PC-3 (cell line): ENCODE measurements around the gene SCT. TPM values are rescaled to one million over a fixed set of nuclear protein-coding genes. Genes with fewer than 3 reads are reported as not detected.

Source experiments
- ATAC-seq: fragments of 200-7000 bp; cut with Tn5 transposase; 2 replicates; pipeline ENCODE4 v1.9.1; 2020; ENCODE audit warnings: mild to moderate bottlenecking, moderate library complexity
- BruUV-seq: library from RNA; stranded (reverse); fragments of 400-500 nt; replicated peaks from 2 replicates; lab custom pipeline; 2021; lab: Mats Ljungman, UMichigan
- CTCF ChIA-PET: fragments of 300-600 bp; sonication (Branson Sonifier 250); formaldehyde crosslinking; loops from one replicate; lab custom pipeline; 2022; ENCODE audit warnings: antibody characterized with exemption; lab: Charles Lee
- POLR2A ChIA-PET: fragments of 300-600 bp; sonication (Branson Sonifier 250); formaldehyde crosslinking; loops from one replicate; lab custom pipeline; 2022; ENCODE audit warnings: antibody characterized with exemption; ENCODE audit not compliant: unreplicated experiment; lab: Charles Lee
- DNase-seq: peaks from one replicate; pipeline ENCODE4 v3.0.0-alpha.2; 2015
- H2AFZ ChIP-seq: fragments of 300-600 bp; sonication (generic); 2 replicates; pipeline ENCODE4 v1.6.0; 2016; ENCODE audit warnings: antibody characterized with exemption, low read length
- H3F3A ChIP-seq: fragments of 300-600 bp; sonication (generic); one replicate; pipeline ENCODE4 v1.6.0; 2017; ENCODE audit warnings: antibody characterized with exemption, low read length, control low read depth, mild to moderate bottlenecking; ENCODE audit not compliant: unreplicated experiment
- H3K27ac ChIP-seq: fragments of 300-600 bp; sonication (generic); 2 replicates; pipeline ENCODE4 v1.5.1; 2016; ENCODE audit warnings: mild to moderate bottlenecking, low read length
- H3K27me3 ChIP-seq: fragments of 300-600 bp; sonication (generic); 2 replicates; pipeline ENCODE4 v1.6.1; 2016; ENCODE audit warnings: low read length, mixed read lengths
- H3K36me3 ChIP-seq: fragments of 300-600 bp; sonication (generic); 2 replicates; pipeline ENCODE4 v1.6.1; 2016; ENCODE audit warnings: low read depth, mixed run types, low read length, mixed read lengths
- H3K4me1 ChIP-seq: fragments of 300-600 bp; sonication (generic); 2 replicates; pipeline ENCODE4 v1.5.1; 2016; ENCODE audit warnings: low read length; ENCODE audit not compliant: insufficient read depth
- H3K4me2 ChIP-seq: fragments of 300-600 bp; sonication (generic); 2 replicates; pipeline ENCODE4 v1.6.0; 2016; ENCODE audit warnings: low read length
- H3K4me3 ChIP-seq: fragments of 300-600 bp; sonication (generic); 2 replicates; pipeline ENCODE4 v1.5.1; 2016; ENCODE audit warnings: mild to moderate bottlenecking, low read length, mixed read lengths
- H3K79me2 ChIP-seq: fragments of 300-600 bp; sonication (generic); 2 replicates; pipeline ENCODE4 v1.6.1; 2017; ENCODE audit warnings: low read length, mixed read lengths
- H3K9ac ChIP-seq: fragments of 300-600 bp; sonication (generic); 2 replicates; pipeline ENCODE4 v1.6.0; 2016; ENCODE audit warnings: mild to moderate bottlenecking, low read length
- H3K9me2 ChIP-seq: fragments of 300-600 bp; sonication (generic); replicated peaks from 2 replicates; pipeline ENCODE4 v1.6.1; 2016; ENCODE audit warnings: mixed run types, low read length, mixed read lengths
- H3K9me3 ChIP-seq: fragments of 300-600 bp; sonication (generic); 2 replicates; pipeline ENCODE4 v1.6.1; 2016; ENCODE audit warnings: low read length, mixed read lengths
- H4K20me1 ChIP-seq: fragments of 300-600 bp; sonication (generic); 2 replicates; pipeline ENCODE4 v1.6.1; 2016; ENCODE audit warnings: low read length, mixed read lengths
- EZH2 ChIP-seq: fragments of 300-600 bp; sonication (generic); IDR thresholded peaks from one replicate; pipeline ENCODE4 v1.6.1; 2017; ENCODE audit warnings: antibody characterized with exemption, mild to moderate bottlenecking, low read length; ENCODE audit not compliant: unreplicated experiment
- EZH2phosphoT487 ChIP-seq: fragments of 300-600 bp; sonication (generic); IDR thresholded peaks from 2 replicates; pipeline ENCODE4 v1.6.1; 2018; ENCODE audit warnings: mild to moderate bottlenecking, antibody characterized with exemption, low read length, borderline replicate concordance
- intact Hi-C: fragments of 100-400 bp; cut with micrococcal nuclease; formaldehyde crosslinking; loops from 2 replicates; pipeline ENCODE4 v1.9.0; 2023
- total RNA-seq: library from RNA; depleted of rRNA; stranded (reverse); fragments of >200 nt; gene quantifications from 2 replicates; pipeline ENCODE4 v1.2.3, GENCODE V29; 2014
- TF ChIP-seq, protein P1 (sequence below): fragments of 300-600 bp; sonication (generic); conservative IDR thresholded peaks from 2 replicates; pipeline ENCODE4 v1.5.1; 2017; ENCODE audit warnings: antibody characterized with exemption, low read depth, mild to moderate bottlenecking, low read length

SCT gene
- total RNA-seq, 1 experiment from 2014 or later, result not detected

GRCh38 chr11:609341-609811, 17.6 kb downstream of the SCT start:
- Histone ChIP-seq H3K27ac (no peak overlapping the region), H3K4me3 (no peak overlapping the region), H3K9ac (no peak overlapping the region), H3K9me2 (no peaks in the 10 kb centered on the region), H3K4me1 (peaks cover 13% of the 10 kb centered on the region), H2AFZ (no peak overlapping the region), H3K9me3 (no peaks in the 10 kb centered on the region), H3F3A (peaks cover 7% of the 10 kb centered on the region), H3K4me2 (no peak overlapping the region), H3K36me3 (peaks cover 49% of the 10 kb centered on the region), H3K79me2 (no peaks in the 10 kb centered on the region), H4K20me1 (peaks cover 18% of the 10 kb centered on the region), H3K27me3 (no peaks in the 10 kb centered on the region)
- TF ChIP-seq EZH2 (no peak), EZH2phosphoT487 (no peak)
- TF ChIP-seq, protein P1, sequence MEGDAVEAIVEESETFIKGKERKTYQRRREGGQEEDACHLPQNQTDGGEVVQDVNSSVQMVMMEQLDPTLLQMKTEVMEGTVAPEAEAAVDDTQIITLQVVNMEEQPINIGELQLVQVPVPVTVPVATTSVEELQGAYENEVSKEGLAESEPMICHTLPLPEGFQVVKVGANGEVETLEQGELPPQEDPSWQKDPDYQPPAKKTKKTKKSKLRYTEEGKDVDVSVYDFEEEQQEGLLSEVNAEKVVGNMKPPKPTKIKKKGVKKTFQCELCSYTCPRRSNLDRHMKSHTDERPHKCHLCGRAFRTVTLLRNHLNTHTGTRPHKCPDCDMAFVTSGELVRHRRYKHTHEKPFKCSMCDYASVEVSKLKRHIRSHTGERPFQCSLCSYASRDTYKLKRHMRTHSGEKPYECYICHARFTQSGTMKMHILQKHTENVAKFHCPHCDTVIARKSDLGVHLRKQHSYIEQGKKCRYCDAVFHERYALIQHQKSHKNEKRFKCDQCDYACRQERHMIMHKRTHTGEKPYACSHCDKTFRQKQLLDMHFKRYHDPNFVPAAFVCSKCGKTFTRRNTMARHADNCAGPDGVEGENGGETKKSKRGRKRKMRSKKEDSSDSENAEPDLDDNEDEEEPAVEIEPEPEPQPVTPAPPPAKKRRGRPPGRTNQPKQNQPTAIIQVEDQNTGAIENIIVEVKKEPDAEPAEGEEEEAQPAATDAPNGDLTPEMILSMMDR, result no peak
- ATAC-seq (no peak), DNase-seq (no peak)
- CTCF ChIA-PET, result no interaction called here
- intact Hi-C loops, result no loop called here
- POLR2A ChIA-PET, result no interaction called here
- BruUV-seq, result no TSS peak

DNA sequence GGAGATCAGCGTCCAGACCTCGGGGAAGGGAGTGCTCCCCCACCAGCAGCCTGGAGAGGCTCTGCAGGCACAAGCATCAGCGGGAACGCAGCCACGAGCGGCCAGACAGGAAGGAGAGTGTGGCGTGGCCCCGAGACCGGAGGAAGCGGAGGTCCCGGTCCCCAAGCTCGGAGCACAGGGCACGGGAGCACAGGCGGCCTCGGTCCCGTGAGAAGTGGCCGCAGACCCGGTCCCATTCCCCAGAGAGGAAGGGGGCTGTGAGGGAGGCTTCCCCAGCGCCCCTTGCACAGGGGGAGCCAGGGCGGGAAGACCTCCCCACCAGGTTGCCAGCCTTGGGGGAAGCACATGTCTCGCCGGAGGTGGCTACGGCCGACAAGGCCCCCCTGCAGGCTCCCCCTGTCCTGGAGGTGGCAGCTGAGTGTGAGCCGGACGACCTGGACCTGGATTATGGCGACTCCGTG, 18.2 kb downstream of the SCT start:
- ChIA-PET CTCF (no interaction called here), POLR2A (no interaction called here)
- no peaks in the 10 kb centered on the region for H3K79me2 ChIP-seq
- peaks cover 15% of the 10 kb centered on the region for H4K20me1 ChIP-seq
- H3K4me2 ChIP-seq, result no peak overlapping the region
- no peaks in the 10 kb centered on the region for H3K9me2 ChIP-seq
- H3K36me3 ChIP-seq, result peaks cover 49% of the 10 kb centered on the region
- BruUV-seq, result no TSS peak
- H3K4me1 ChIP-seq, result peaks cover 8% of the 10 kb centered on the region
- no peak overlapping the region for H3K4me3 ChIP-seq
- DNase-seq (no peak), ATAC-seq (no peak)
- H3K9me3 ChIP-seq, result no peaks in the 10 kb centered on the region
- TF ChIP-seq EZH2, result no peak
- TF ChIP-seq, protein P1, result no peak
- no peak for TF ChIP-seq EZH2phosphoT487
- no peak overlapping the region for H3K27ac ChIP-seq
- H2AFZ ChIP-seq, result no peak overlapping the region
- H3K27me3 ChIP-seq, result no peaks in the 10 kb centered on the region
- H3K9ac ChIP-seq, result no peak overlapping the region
- intact Hi-C loops, result no loop called here
- H3F3A ChIP-seq, result peaks cover 7% of the 10 kb centered on the region

GRCh38 chr11:607971-608659, 18.9 kb downstream of the SCT start:
- Histone ChIP-seq H2AFZ (no peak overlapping the region), H3F3A (peaks cover 7% of the 10 kb centered on the region), H4K20me1 (peaks cover 12% of the 10 kb centered on the region), H3K9ac (no peak overlapping the region), H3K4me2 (no peak overlapping the region), H3K4me1 (0 out of 2 replicates have a peak, but pooled peaks cover 3% of the 10 kb centered on the region), H3K9me3 (no peaks in the 10 kb centered on the region), H3K27ac (no peak overlapping the region), H3K36me3 (peaks cover 46% of the 10 kb centered on the region), H3K79me2 (no peaks in the 10 kb centered on the region), H3K4me3 (no peak overlapping the region), H3K27me3 (no peaks in the 10 kb centered on the region), H3K9me2 (no peaks in the 10 kb centered on the region)
- ATAC-seq, result no peak
- no peak for DNase-seq
- intact Hi-C loops, result no loop called here
- ChIA-PET CTCF (no interaction called here), POLR2A (no interaction called here)
- no TSS peak for BruUV-seq
- TF ChIP-seq EZH2phosphoT487, result no peak
- TF ChIP-seq, protein P1, result no peak
- no peak for TF ChIP-seq EZH2
